H1 (cell line): ENCODE data around the gene DYNC1I2. TPM values are rescaled to one million over a fixed set of nuclear protein-coding genes. Genes with fewer than 3 reads are reported as not detected.

Experiments used
- CHD7 ChIP-seq: fragments of 300-600 bp; sonication (generic); IDR thresholded peaks from 2 replicates; pipeline ENCODE4 v1.7.1; 2012; ENCODE audit warnings: low read length, moderate library complexity, mild to moderate bottlenecking, inconsistent platforms; ENCODE audit not compliant: insufficient replicate concordance
- SIN3A ChIP-seq, 2 experiments: IDR thresholded peaks in 1 of 2; conservative IDR thresholded peaks in 1 of 2; 2 replicates each; pipeline ENCODE4 v1.6.1; 2011 to 2012; ENCODE audit warnings: low read length in 2 of 2, improper control_type of control experiment in 1 of 2, low read depth in 1 of 2, mild to moderate bottlenecking in 1 of 2
- SUZ12 ChIP-seq: fragments of 200-600 bp; sonication (generic); IDR thresholded peaks from 2 replicates; pipeline ENCODE4 v1.6.1; 2012; ENCODE audit warnings: mild to moderate bottlenecking, inconsistent platforms, low read length, moderate library complexity, mixed read lengths
- TAF7 ChIP-seq: optimal IDR thresholded peaks from 2 replicates; pipeline ENCODE3; 2011; ENCODE audit warnings: low read depth, mild to moderate bottlenecking, inconsistent platforms, low read length, moderate library complexity, borderline replicate concordance
- polyA plus RNA-seq, 7 experiments: library from polyadenylated mRNA; depleted of rRNA in 3 of 7; stranded (reverse) in 5 of 7; unstranded in 2 of 7; fragments of >200 nt in 5 of 7; fragments of 200-250 nt in 2 of 7; gene quantifications; 1 replicate in 5 of 7; 2 replicates in 1 of 7; 4 replicates in 1 of 7; pipeline versions ENCODE4 v1.2.1 to v1.2.3, GENCODE V29; 2011 to 2013; ENCODE audit warnings: missing spikeins in 2 of 7, mixed read lengths in 2 of 7
- total RNA-seq: library from RNA; stranded (reverse); fragmentation: NEBNext Ultra II Directional; extraction: Animal tissue kit (Norgen Biotek cat#: 25700); gene quantifications from 2 replicates; pipeline ENCODE4 v1.2.1, GENCODE V29; 2021

The DYNC1I2 gene
- total and polyA plus RNA-seq, 2 of the 8 experiments (the other 6 are each of a cell fraction or from before 2014, with no cell fraction given), result 67.3 to 68.1 TPM

- no peak for TF ChIP-seq CHD7
- no peak for TF ChIP-seq SUZ12
- TF ChIP-seq SIN3A (conservative IDR thresholded peaks at IDR 0.05 in 1 of 2, IDR thresholded peaks at IDR 0.05 in 1 of 2; ENCODE audit: low read depth in 1 of 2, low read length in 2 of 2), result no peak
- no peak for TF ChIP-seq TAF7
- TF ChIP-seq, all 59 proteins: peak for 0
These were observed 55.5 kb downstream of the DYNC1I2 start (continued) for GRCh38 chr2:171742760-171743159.
